CD14-positive monocyte (primary cell): ENCODE measurements around the gene MRPS14. TPM values are rescaled to one million over a fixed set of nuclear protein-coding genes. Genes with fewer than 3 reads are reported as not detected.
A peak's percentile ranks its signal among the peaks of the same experiment; 100 is the strongest.

ENCODE experiments used
- DNase-seq, 3 donors: peaks; one replicate each; pipeline ENCODE4 v3.0.0-alpha.2; 2011 to 2022
- H2AFZ ChIP-seq: 2 replicates; pipeline ENCODE4 v1.6.0; 2012; ENCODE audit warnings: mild to moderate bottlenecking, low read depth, low read length, inconsistent platforms; ENCODE audit not compliant: insufficient read depth, poor library complexity, severe bottlenecking
- H3K27ac ChIP-seq, 2 donors: 1 replicate in 1 of 2; 2 replicates in 1 of 2; pipeline ENCODE4 v1.5.1; 2012 to 2013; ENCODE audit warnings: low read length in 2 of 2, control low read depth in 1 of 2, inconsistent platforms in 1 of 2, low read depth in 1 of 2, mild to moderate bottlenecking in 1 of 2
- H3K27me3 ChIP-seq, 2 donors: one replicate each; pipeline versions ENCODE4 v1.6.0 to v1.6.1; 2011 to 2013; ENCODE audit warnings: low read length in 2 of 2; ENCODE audit not compliant: control insufficient read depth in 2 of 2, insufficient read depth in 2 of 2
- H3K36me3 ChIP-seq, 2 donors: replicated peaks in 1 of 2; 1 replicate in 1 of 2; 2 replicates in 1 of 2; pipeline versions ENCODE4 v1.5.1 to v1.6.1; 2012 to 2013; ENCODE audit warnings: low read length in 2 of 2, control low read depth in 1 of 2, inconsistent platforms in 1 of 2, mild to moderate bottlenecking in 1 of 2; ENCODE audit not compliant: insufficient read depth in 2 of 2, control insufficient read depth in 1 of 2
- H3K4me1 ChIP-seq, 2 donors: 1 replicate in 1 of 2; 2 replicates in 1 of 2; pipeline versions ENCODE4 v1.5.1 to v1.6.1; 2012 to 2013; ENCODE audit warnings: low read length in 2 of 2, control low read depth in 1 of 2, inconsistent platforms in 1 of 2, mild to moderate bottlenecking in 1 of 2, moderate library complexity in 1 of 2; ENCODE audit not compliant: insufficient read depth in 2 of 2, control insufficient read depth in 1 of 2
- H3K4me2 ChIP-seq: replicated peaks from 2 replicates; pipeline ENCODE3; 2012; ENCODE audit warnings: low read length, moderate library complexity, mild to moderate bottlenecking; ENCODE audit not compliant: poor library complexity, severe bottlenecking; ENCODE audit errors: extremely low read depth
- H3K4me3 ChIP-seq, 3 experiments: fragments of 200-600 bp in 1 of 3; sonication (generic) in 1 of 3; replicated peaks in 1 of 3; 1 replicate in 2 of 3; 2 replicates in 1 of 3; pipeline ENCODE4 v1.5.1; 2011 to 2013; ENCODE audit warnings: low read length in 3 of 3, mild to moderate bottlenecking in 3 of 3, control low read depth in 2 of 3, low read depth in 2 of 3, inconsistent platforms in 1 of 3, moderate library complexity in 1 of 3
- H3K79me2 ChIP-seq: 2 replicates; pipeline ENCODE4 v1.6.0; 2012; ENCODE audit warnings: mild to moderate bottlenecking, control low read depth, inconsistent platforms, low read length, moderate library complexity; ENCODE audit not compliant: insufficient read depth
- H3K9ac ChIP-seq: 2 replicates; pipeline ENCODE4 v1.6.0; 2017; ENCODE audit warnings: low read length, mild to moderate bottlenecking; ENCODE audit not compliant: insufficient read depth, poor library complexity, severe bottlenecking
- H3K9me3 ChIP-seq, 2 donors: replicated peaks in 1 of 2; 1 replicate in 1 of 2; 2 replicates in 1 of 2; pipeline versions ENCODE4 v1.5.1 to v1.6.1; 2012 to 2013; ENCODE audit warnings: low read length in 2 of 2, control low read depth in 1 of 2; ENCODE audit not compliant: control insufficient read depth in 1 of 2, insufficient read depth in 1 of 2
- H4K20me1 ChIP-seq: 2 replicates; pipeline ENCODE4 v1.6.0; 2012; ENCODE audit warnings: mild to moderate bottlenecking, low read length, control low read depth, moderate library complexity; ENCODE audit not compliant: insufficient read depth
- H3K27ac Mint-ChIP-seq, 7 donors: one replicate each; pipeline ENCODE4 v1.8.0; 2020; ENCODE audit warnings: mild to moderate bottlenecking in 7 of 7, mixed read lengths in 7 of 7, moderate library complexity in 6 of 7, inconsistent platforms in 2 of 7
- H3K27me3 Mint-ChIP-seq, 3 donors: one replicate each; pipeline ENCODE4 v1.8.0; 2021 to 2022; ENCODE audit warnings: low read depth in 3 of 3, mild to moderate bottlenecking in 3 of 3, mixed read lengths in 3 of 3, moderate library complexity in 3 of 3, inconsistent platforms in 1 of 3
- H3K36me3 Mint-ChIP-seq, 2 donors: one replicate each; pipeline ENCODE4 v1.8.0; 2020; ENCODE audit warnings: mixed read lengths in 2 of 2, inconsistent platforms in 1 of 2, mild to moderate bottlenecking in 1 of 2
- H3K4me1 Mint-ChIP-seq: one replicate; pipeline ENCODE4 v1.8.0; 2020; ENCODE audit warnings: mild to moderate bottlenecking, mixed read lengths
- H3K4me3 Mint-ChIP-seq, 2 donors: one replicate each; pipeline ENCODE4 v1.8.0; 2020; ENCODE audit warnings: mild to moderate bottlenecking in 2 of 2, mixed read lengths in 2 of 2, moderate library complexity in 1 of 2
- H3K9me3 Mint-ChIP-seq, 7 donors: one replicate each; pipeline ENCODE4 v1.8.0; 2020 to 2022; ENCODE audit warnings: mixed read lengths in 7 of 7, mild to moderate bottlenecking in 6 of 7, moderate library complexity in 6 of 7, inconsistent platforms in 2 of 7
- WGBS: methylation state at CpG from one replicate; pipeline ENCODE4 v1.1.5; 2013; ENCODE audit warnings: missing lambda C conversion rate; ENCODE audit not compliant: insufficient coverage; 5-methylcytosine and 5-hydroxymethylcytosine counted together
- intact Hi-C, 2 donors: fragments of 100-400 bp; cut with micrococcal nuclease; formaldehyde crosslinking; loops; one replicate each; pipeline versions ENCODE4 v1.15.0 to v1.15.1; 2023
- polyA plus RNA-seq, 3 donors: library from polyadenylated mRNA; depleted of rRNA in 1 of 3; unstranded in 2 of 3; stranded (reverse) in 1 of 3; fragments of 300-500 nt in 2 of 3; fragments of >200 nt in 1 of 3; fragmentation: Illumina TruSeq in 2 of 3; gene quantifications; 1 replicate in 2 of 3; 2 replicates in 1 of 3; pipeline ENCODE4 v1.2.3, GENCODE V29; 2012 to 2021
- TF ChIP-seq, protein P1 (sequence below): fragments of 200-600 bp; IDR thresholded peaks from one replicate; pipeline ENCODE4 v1.8.0; 2022; ENCODE audit warnings: antibody characterized with exemption, mild to moderate bottlenecking

The MRPS14 gene
- polyA plus RNA-seq, 3 donors = 5.4 to 53.2 (median 48.1) TPM

DNA sequence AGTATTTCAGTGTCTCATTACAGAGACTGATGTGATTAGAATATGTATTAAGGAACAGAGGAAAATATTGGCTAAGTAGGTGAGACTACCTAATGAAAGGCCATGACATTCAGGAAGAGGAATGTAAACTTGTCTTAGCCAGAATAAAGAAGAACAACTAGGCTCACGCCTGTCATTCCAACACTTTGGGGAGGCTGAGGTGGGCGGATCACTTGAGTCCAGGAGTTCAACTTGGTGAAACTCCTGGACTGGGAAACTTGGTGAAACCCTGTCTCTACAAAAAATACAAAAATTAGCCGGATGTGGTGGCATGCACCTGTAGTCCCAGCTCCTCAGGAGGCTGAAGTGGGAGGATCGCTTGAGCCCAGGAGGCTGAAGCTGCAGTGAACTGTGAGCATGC is 38.3 kb downstream of the MRPS14 start:
- H3K4me3 Mint-ChIP-seq = no peak overlapping the region
- H3K27me3 ChIP-seq = no peaks in the 10 kb centered on the region
- 100% methylated on average over 2 of the region's 4 CpGs for WGBS
- H3K4me3 ChIP-seq = no peak overlapping the region
- H2AFZ ChIP-seq = no peak overlapping the region
- H3K4me2 ChIP-seq = no peak overlapping the region
- no peak overlapping the region for H3K27ac Mint-ChIP-seq
- no peak for DNase-seq
- no peaks in the 10 kb centered on the region for H3K79me2 ChIP-seq
- no peaks in the 10 kb centered on the region for H4K20me1 ChIP-seq
- no peaks in the 10 kb centered on the region for H3K27me3 Mint-ChIP-seq
- H3K36me3 Mint-ChIP-seq = peaks cover 62 to 82% of the 10 kb centered on the region in 2 donors
- peaks cover 2 to 4% of the 10 kb centered on the region in 2 donors for H3K4me1 ChIP-seq
- intact Hi-C loops = loop anchor here in 1 of 2 donors (5.0 kb wide), 1 partner anchor 213 kb away; no protein-coding TSS in a partner anchor
- peaks cover 6% of the 10 kb centered on the region for H3K4me1 Mint-ChIP-seq
- H3K9me3 Mint-ChIP-seq = peaks cover 0 to 5% (median 0%) of the 10 kb centered on the region in 7 donors
- no peak overlapping the region for H3K27ac ChIP-seq
- no peaks in the 10 kb centered on the region for H3K9me3 ChIP-seq
- TF ChIP-seq, protein P1, sequence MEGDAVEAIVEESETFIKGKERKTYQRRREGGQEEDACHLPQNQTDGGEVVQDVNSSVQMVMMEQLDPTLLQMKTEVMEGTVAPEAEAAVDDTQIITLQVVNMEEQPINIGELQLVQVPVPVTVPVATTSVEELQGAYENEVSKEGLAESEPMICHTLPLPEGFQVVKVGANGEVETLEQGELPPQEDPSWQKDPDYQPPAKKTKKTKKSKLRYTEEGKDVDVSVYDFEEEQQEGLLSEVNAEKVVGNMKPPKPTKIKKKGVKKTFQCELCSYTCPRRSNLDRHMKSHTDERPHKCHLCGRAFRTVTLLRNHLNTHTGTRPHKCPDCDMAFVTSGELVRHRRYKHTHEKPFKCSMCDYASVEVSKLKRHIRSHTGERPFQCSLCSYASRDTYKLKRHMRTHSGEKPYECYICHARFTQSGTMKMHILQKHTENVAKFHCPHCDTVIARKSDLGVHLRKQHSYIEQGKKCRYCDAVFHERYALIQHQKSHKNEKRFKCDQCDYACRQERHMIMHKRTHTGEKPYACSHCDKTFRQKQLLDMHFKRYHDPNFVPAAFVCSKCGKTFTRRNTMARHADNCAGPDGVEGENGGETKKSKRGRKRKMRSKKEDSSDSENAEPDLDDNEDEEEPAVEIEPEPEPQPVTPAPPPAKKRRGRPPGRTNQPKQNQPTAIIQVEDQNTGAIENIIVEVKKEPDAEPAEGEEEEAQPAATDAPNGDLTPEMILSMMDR = no peak
- H3K36me3 ChIP-seq = peaks cover 40 to 91% of the 10 kb centered on the region in 2 donors
- no peak overlapping the region for H3K9ac ChIP-seq

- no peaks in the 10 kb centered on the region for H3K79me2 ChIP-seq
- H3K4me2 ChIP-seq = no peak overlapping the region
- peaks cover 51 to 93% of the 10 kb centered on the region in 2 donors for H3K36me3 ChIP-seq
- no peaks in the 10 kb centered on the region for H3K4me1 ChIP-seq
- H3K27me3 Mint-ChIP-seq = no peaks in the 10 kb centered on the region
- peaks cover 1% of the 10 kb centered on the region for H3K4me1 Mint-ChIP-seq
- H3K4me3 Mint-ChIP-seq = no peak overlapping the region
- H3K36me3 Mint-ChIP-seq = peaks cover 55 to 83% of the 10 kb centered on the region in 2 donors
- peak; percentile 51 to 58 (median 51) for DNase-seq
- no peak overlapping the region for H3K27ac ChIP-seq
- TF ChIP-seq, protein P1 = peak; percentile 87
- peak overlapping the region in 1 of 7 donors; percentile 20 for H3K27ac Mint-ChIP-seq
- peaks cover 0 to 5% (median 0%) of the 10 kb centered on the region in 7 donors for H3K9me3 Mint-ChIP-seq
- no peak overlapping the region for H2AFZ ChIP-seq
- H3K9ac ChIP-seq = no peak overlapping the region
- intact Hi-C loops = loop anchor here in 1 of 2 donors (5.0 kb wide), 1 partner anchor 211 kb away; no protein-coding TSS in a partner anchor
- no peaks in the 10 kb centered on the region for H3K27me3 ChIP-seq
- H4K20me1 ChIP-seq = no peaks in the 10 kb centered on the region
- no peak overlapping the region for H3K4me3 ChIP-seq
- H3K9me3 ChIP-seq = no peaks in the 10 kb centered on the region
Measured at GRCh38 chr1:174982971-174983689, 40.1 kb downstream of the MRPS14 start.
